Measurements from ENCODE around the gene ZDHHC18. TPM values are rescaled to one million over a fixed set of nuclear protein-coding genes. Genes with fewer than 3 reads are reported as not detected.
"Not testable (repeated sequence)": the region's sequence is repeated elsewhere in the genome, so short reads cannot be mapped to it uniquely, and the experiment has no call there.

The ZDHHC18 gene
- total RNA-seq, 1 donor from 2014 or later = 22.3 TPM

DNA sequence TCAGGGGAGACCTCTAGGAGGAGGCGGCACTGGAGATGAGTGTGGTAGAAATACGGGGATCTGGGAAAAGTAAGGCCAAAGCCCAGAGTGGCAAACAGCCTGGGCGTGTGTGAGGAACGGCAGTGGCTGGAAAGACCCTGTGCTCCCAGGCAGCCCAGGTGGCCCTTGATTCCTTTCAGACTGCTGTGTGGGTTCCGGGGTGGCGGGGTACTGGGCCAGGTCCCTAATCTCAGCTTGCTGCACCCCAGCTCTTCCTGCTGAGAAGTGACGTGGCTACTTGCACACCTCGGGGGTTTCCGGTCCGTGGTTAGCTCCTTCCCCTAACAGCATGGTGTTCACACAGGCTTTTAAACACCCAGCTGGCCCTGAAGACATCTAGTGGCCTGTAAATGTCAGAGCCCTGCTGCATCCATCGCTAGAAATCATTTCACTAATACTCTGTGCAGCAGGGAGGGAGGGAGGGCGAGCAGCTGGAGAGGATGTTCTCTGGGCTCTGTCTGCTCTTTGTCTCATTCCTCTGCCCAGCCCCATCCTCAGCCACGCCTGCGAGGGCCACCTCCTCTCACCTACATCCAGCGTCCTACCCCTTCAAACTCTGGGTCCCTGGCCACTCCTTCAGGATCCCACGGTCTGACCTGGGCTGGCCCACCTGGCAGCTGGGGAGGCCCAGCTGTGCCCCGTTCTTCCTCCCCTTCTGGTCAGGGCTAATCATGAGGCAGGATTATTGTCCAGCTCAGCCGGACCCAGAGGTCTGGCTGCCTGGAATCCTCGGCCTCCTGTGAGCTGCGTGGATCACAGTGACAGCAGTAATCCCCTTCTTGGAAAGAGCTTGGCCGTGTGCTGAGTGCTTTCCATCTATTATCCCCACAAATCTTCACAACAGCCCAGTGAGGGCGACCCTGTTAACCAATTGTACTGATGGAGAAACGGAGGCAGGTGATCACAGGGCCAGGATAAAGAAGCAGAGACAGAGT lies 7.2 kb downstream of the ZDHHC18 start:
- Histone ChIP-seq H3K36me3 (ENCODE audit: insufficient read depth, low read length) (peaks cover 22% of the 10 kb centered on the region), H3K27ac (ENCODE audit: low read depth, low read length) (no peak overlapping the region), H4K20me1 (ENCODE audit: insufficient read depth, low read length) (peaks cover 40% of the 10 kb centered on the region), H3K4me1 (ENCODE audit: insufficient read depth, low read length) (no peaks in the 10 kb centered on the region), H3K27me3 (ENCODE audit: insufficient read depth, low read length) (no peaks in the 10 kb centered on the region), H2AFZ (ENCODE audit: low read depth, low read length) (no peak overlapping the region), H3K9me3 (ENCODE audit: insufficient read depth, low read depth, low read length) (no peaks in the 10 kb centered on the region), H3K4me2 (ENCODE audit: low read length) (no peak overlapping the region), H3K4me3 (ENCODE audit: insufficient read depth, low read depth, low read length) (no peak overlapping the region), H3K79me2 (ENCODE audit: insufficient read depth, low read length) (peaks cover 27% of the 10 kb centered on the region), H3K9ac (ENCODE audit: low read length) (no peak overlapping the region)
- H3K9me3 Mint-ChIP-seq (ENCODE audit: unreplicated experiment) = no peaks in the 10 kb centered on the region
- FAIRE-seq (no peak), DNase-seq (ENCODE audit: low read depth) (no peak)
- no peak overlapping the region for H3K27ac Mint-ChIP-seq (ENCODE audit: unreplicated experiment)
- TF ChIP-seq, protein P1, sequence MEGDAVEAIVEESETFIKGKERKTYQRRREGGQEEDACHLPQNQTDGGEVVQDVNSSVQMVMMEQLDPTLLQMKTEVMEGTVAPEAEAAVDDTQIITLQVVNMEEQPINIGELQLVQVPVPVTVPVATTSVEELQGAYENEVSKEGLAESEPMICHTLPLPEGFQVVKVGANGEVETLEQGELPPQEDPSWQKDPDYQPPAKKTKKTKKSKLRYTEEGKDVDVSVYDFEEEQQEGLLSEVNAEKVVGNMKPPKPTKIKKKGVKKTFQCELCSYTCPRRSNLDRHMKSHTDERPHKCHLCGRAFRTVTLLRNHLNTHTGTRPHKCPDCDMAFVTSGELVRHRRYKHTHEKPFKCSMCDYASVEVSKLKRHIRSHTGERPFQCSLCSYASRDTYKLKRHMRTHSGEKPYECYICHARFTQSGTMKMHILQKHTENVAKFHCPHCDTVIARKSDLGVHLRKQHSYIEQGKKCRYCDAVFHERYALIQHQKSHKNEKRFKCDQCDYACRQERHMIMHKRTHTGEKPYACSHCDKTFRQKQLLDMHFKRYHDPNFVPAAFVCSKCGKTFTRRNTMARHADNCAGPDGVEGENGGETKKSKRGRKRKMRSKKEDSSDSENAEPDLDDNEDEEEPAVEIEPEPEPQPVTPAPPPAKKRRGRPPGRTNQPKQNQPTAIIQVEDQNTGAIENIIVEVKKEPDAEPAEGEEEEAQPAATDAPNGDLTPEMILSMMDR (IDR thresholded peaks at IDR 0.05; ENCODE audit: insufficient read depth, low read depth, low read length) = no peak
- TF ChIP-seq EZH2 (IDR thresholded peaks at IDR 0.05; ENCODE audit: insufficient read depth, low read length) = no peak
- H3K36me3 Mint-ChIP-seq (ENCODE audit: low read depth, unreplicated experiment) = peaks cover 29% of the 10 kb centered on the region
- H3K4me3 Mint-ChIP-seq (ENCODE audit: unreplicated experiment) = no peak overlapping the region
- no peaks in the 10 kb centered on the region for H3K27me3 Mint-ChIP-seq (ENCODE audit: low read depth, unreplicated experiment)
- H3K4me1 Mint-ChIP-seq (ENCODE audit: low read depth, unreplicated experiment) = peaks cover 10% of the 10 kb centered on the region

DNA sequence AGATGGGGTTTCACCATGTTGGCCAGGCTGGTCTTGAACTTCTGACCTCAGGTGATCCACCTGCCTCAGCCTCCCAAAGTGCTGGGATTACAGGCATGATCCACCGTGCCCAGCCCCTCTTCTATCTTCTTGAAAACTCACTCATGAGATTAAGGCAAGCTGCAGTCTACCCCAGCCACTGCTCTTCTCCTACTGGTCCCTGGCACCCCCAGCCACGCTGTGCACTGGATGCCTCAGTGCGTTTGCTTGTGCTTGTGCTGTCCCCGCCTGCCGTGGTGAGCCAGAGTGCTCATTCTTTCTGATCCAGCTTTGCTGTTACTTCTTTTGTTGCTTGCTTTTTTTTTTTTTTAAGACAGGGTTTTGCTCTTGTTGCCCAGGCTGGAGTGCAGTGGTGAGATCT lies 11.2 kb downstream of the ZDHHC18 start:
- H2AFZ ChIP-seq (ENCODE audit: low read depth, low read length); FAIRE-seq; H3K4me3 ChIP-seq (ENCODE audit: insufficient read depth, low read depth, low read length); H3K4me1 ChIP-seq (ENCODE audit: insufficient read depth, low read length); H3K27ac Mint-ChIP-seq (ENCODE audit: unreplicated experiment); H3K79me2 ChIP-seq (ENCODE audit: insufficient read depth, low read length); H3K27ac ChIP-seq (ENCODE audit: low read depth, low read length); H3K4me1 Mint-ChIP-seq (ENCODE audit: low read depth, unreplicated experiment); H3K4me3 Mint-ChIP-seq (ENCODE audit: unreplicated experiment); H3K27me3 ChIP-seq (ENCODE audit: insufficient read depth, low read length); H3K9me3 ChIP-seq (ENCODE audit: insufficient read depth, low read depth, low read length); H4K20me1 ChIP-seq (ENCODE audit: insufficient read depth, low read length); DNase-seq (ENCODE audit: low read depth); H3K9me3 Mint-ChIP-seq (ENCODE audit: unreplicated experiment); H3K27me3 Mint-ChIP-seq (ENCODE audit: low read depth, unreplicated experiment); H3K9ac ChIP-seq (ENCODE audit: low read length); H3K4me2 ChIP-seq (ENCODE audit: low read length): not testable (repeated sequence)
- H3K36me3 Mint-ChIP-seq (ENCODE audit: low read depth, unreplicated experiment) = peaks cover 24% of the 10 kb centered on the region
- H3K36me3 ChIP-seq (ENCODE audit: insufficient read depth, low read length) = peaks cover 23% of the 10 kb centered on the region

DNA sequence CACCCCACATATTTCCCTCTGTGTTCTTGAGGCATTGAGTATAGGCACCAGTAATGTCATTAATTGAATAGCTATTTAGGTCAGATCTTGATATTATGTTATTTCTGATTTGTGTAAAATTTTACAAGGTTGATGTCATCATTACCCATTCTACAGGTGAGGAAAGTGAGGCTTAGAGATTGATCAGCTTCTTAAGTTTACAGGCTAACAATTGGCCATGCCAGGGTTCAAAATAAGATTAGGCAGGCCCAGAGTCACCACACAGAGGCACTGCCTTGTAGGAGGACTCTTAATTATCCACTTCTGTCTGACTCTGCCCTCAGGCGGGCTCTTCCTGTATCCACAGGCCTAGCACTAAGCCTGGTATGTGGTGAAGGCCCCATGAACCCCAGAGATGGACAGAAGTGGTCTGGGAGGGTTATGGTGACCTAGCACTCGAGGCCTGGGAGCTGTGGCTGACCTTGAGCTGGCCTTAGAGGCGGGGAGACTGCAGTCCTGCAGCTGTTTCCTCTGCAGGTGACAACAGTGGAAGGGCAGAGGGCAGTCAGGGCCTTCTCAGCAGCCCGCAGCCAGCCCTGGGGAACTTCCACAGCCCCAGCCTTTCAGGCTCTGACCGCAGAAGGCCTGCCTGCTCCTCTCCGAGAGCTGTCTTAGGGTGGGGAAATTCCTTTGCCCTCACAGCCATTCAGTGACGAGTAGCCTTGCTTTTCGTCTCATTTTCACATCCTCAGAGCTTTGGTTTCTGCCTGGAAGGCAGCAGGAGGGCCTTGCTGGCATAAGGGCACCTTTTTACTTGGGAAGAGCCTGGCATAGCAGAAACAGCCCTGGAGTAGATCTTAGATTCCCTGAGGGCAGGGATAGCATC lies 12.2 kb downstream of the ZDHHC18 start:
- no peak for FAIRE-seq
- peak overlapping the region; percentile 43 for H3K27ac Mint-ChIP-seq (ENCODE audit: unreplicated experiment)
- no peak overlapping the region for H3K27ac ChIP-seq (ENCODE audit: low read depth, low read length)
- no peak for DNase-seq (ENCODE audit: low read depth)
- H4K20me1 ChIP-seq (ENCODE audit: insufficient read depth, low read length) = peaks cover 8% of the 10 kb centered on the region
- no peak overlapping the region for H3K4me2 ChIP-seq (ENCODE audit: low read length)
- H3K4me3 ChIP-seq (ENCODE audit: insufficient read depth, low read depth, low read length) = no peak overlapping the region
- no peak overlapping the region for H3K4me3 Mint-ChIP-seq (ENCODE audit: unreplicated experiment)
- no peaks in the 10 kb centered on the region for H3K27me3 ChIP-seq (ENCODE audit: insufficient read depth, low read length)
- H2AFZ ChIP-seq (ENCODE audit: low read depth, low read length) = no peak overlapping the region
- H3K4me1 ChIP-seq (ENCODE audit: insufficient read depth, low read length) = no peaks in the 10 kb centered on the region
- H3K9me3 ChIP-seq (ENCODE audit: insufficient read depth, low read depth, low read length) = no peaks in the 10 kb centered on the region
- no peaks in the 10 kb centered on the region for H3K27me3 Mint-ChIP-seq (ENCODE audit: low read depth, unreplicated experiment)
- no peaks in the 10 kb centered on the region for H3K79me2 ChIP-seq (ENCODE audit: insufficient read depth, low read length)
- no peaks in the 10 kb centered on the region for H3K9me3 Mint-ChIP-seq (ENCODE audit: unreplicated experiment)
- H3K36me3 ChIP-seq (ENCODE audit: insufficient read depth, low read length) = peaks cover 21% of the 10 kb centered on the region
- no peak overlapping the region for H3K9ac ChIP-seq (ENCODE audit: low read length)
- TF ChIP-seq, protein P1 (IDR thresholded peaks at IDR 0.05; ENCODE audit: insufficient read depth, low read depth, low read length) = no peak
- TF ChIP-seq EZH2 (IDR thresholded peaks at IDR 0.05; ENCODE audit: insufficient read depth, low read length) = no peak
- H3K36me3 Mint-ChIP-seq (ENCODE audit: low read depth, unreplicated experiment) = peaks cover 21% of the 10 kb centered on the region
- H3K4me1 Mint-ChIP-seq (ENCODE audit: low read depth, unreplicated experiment) = peaks cover 3% of the 10 kb centered on the region
